Naive thymus-derived CD4-positive, alpha-beta T cell (primary cell): ENCODE data around the gene MAMDC2. TPM values are rescaled to one million over a fixed set of nuclear protein-coding genes. Genes with fewer than 3 reads are reported as not detected.

ENCODE experiments used
- ATAC-seq: fragments of 150-1000 bp; cut with Tn5 transposase; 2 replicates; pipeline ENCODE4 v1.10.0; 2021; ENCODE audit warnings: mild to moderate bottlenecking, moderate library complexity
- CTCF ChIA-PET: fragments of 350-600 bp; sonication (Branson Sonifier 250); formaldehyde crosslinking; loops from one replicate; lab custom pipeline; 2021; ENCODE audit warnings: antibody characterized with exemption; lab: Charles Lee
- POLR2A ChIA-PET: fragments of 350-600 bp; sonication (Branson Sonifier 250); formaldehyde crosslinking; loops from one replicate; lab custom pipeline; 2021; ENCODE audit warnings: antibody characterized with exemption, inconsistent platforms; lab: Charles Lee
- DNase-seq, 9 donors: peaks; one replicate each; pipeline versions ENCODE4 v3.0.0 to v3.0.0-alpha.2; 2020 to 2022; ENCODE audit warnings: mixed read lengths in 1 of 9
- H3K27ac ChIP-seq: one replicate; pipeline ENCODE4 v1.7.0; 2013; ENCODE audit warnings: mild to moderate bottlenecking, low read depth, low read length, moderate library complexity
- H3K27me3 ChIP-seq, 2 donors: one replicate each; pipeline ENCODE4 v1.7.0; 2013; ENCODE audit warnings: low read length in 2 of 2, mild to moderate bottlenecking in 2 of 2, moderate library complexity in 2 of 2; ENCODE audit not compliant: control insufficient read depth in 2 of 2, insufficient read depth in 2 of 2
- H3K36me3 ChIP-seq, 3 experiments: 1 replicate in 2 of 3; 2 replicates in 1 of 3; pipeline ENCODE4 v1.7.0; 2013; ENCODE audit warnings: low read length in 3 of 3, mild to moderate bottlenecking in 3 of 3, moderate library complexity in 1 of 3; ENCODE audit not compliant: insufficient read depth in 3 of 3, control insufficient read depth in 2 of 3
- H3K4me1 ChIP-seq, 2 donors: one replicate each; pipeline ENCODE4 v1.7.0; 2013; ENCODE audit warnings: low read length in 2 of 2, mild to moderate bottlenecking in 2 of 2, moderate library complexity in 1 of 2; ENCODE audit not compliant: control insufficient read depth in 2 of 2, insufficient read depth in 2 of 2
- H3K4me3 ChIP-seq: 2 replicates; pipeline ENCODE4 v1.7.0; 2013; ENCODE audit warnings: mild to moderate bottlenecking, low read length
- H3K9me3 ChIP-seq, 3 experiments: 1 replicate in 2 of 3; 2 replicates in 1 of 3; pipeline ENCODE4 v1.7.0; 2013; ENCODE audit warnings: low read length in 3 of 3; ENCODE audit not compliant: control insufficient read depth in 2 of 3
- H3K27ac Mint-ChIP-seq, 9 donors: one replicate each; pipeline ENCODE4 v1.8.0; 2020 to 2022; ENCODE audit warnings: mixed read lengths in 9 of 9, mild to moderate bottlenecking in 8 of 9, moderate library complexity in 5 of 9, inconsistent platforms in 2 of 9
- H3K27me3 Mint-ChIP-seq, 5 donors: one replicate each; pipeline ENCODE4 v1.8.0; 2021 to 2022; ENCODE audit warnings: mixed read lengths in 5 of 5, mild to moderate bottlenecking in 1 of 5
- H3K36me3 Mint-ChIP-seq, 5 donors: one replicate each; pipeline ENCODE4 v1.8.0; 2020 to 2022; ENCODE audit warnings: mixed read lengths in 5 of 5, mild to moderate bottlenecking in 3 of 5, inconsistent platforms in 1 of 5
- H3K4me1 Mint-ChIP-seq, 7 donors: one replicate each; pipeline ENCODE4 v1.8.0; 2020 to 2022; ENCODE audit warnings: mixed read lengths in 7 of 7, mild to moderate bottlenecking in 3 of 7, inconsistent platforms in 1 of 7
- H3K4me3 Mint-ChIP-seq, 10 donors: one replicate each; pipeline ENCODE4 v1.8.0; 2020 to 2022; ENCODE audit warnings: mild to moderate bottlenecking in 10 of 10, mixed read lengths in 10 of 10, moderate library complexity in 6 of 10, inconsistent platforms in 2 of 10
- H3K9me3 Mint-ChIP-seq, 11 donors: one replicate each; pipeline ENCODE4 v1.8.0; 2020 to 2022; ENCODE audit warnings: mixed read lengths in 11 of 11, mild to moderate bottlenecking in 4 of 11, inconsistent platforms in 1 of 11, moderate library complexity in 1 of 11
- intact Hi-C, 2 donors: fragments of 100-400 bp; cut with micrococcal nuclease; formaldehyde crosslinking; loops; one replicate each; pipeline ENCODE4 v1.15.1; 2023
- polyA plus RNA-seq, 2 donors: library from polyadenylated mRNA; unstranded; fragments of 300-500 nt; fragmentation: Illumina TruSeq; gene quantifications; one replicate each; pipeline ENCODE4 v1.2.3, GENCODE V29; 2021
- total RNA-seq, 6 experiments: library from RNA in 5 of 6; stranded (reverse) in 5 of 6; gene quantifications; 1 replicate in 5 of 6; 2 replicates in 1 of 6; pipeline ENCODE4 v1.2.3 and lab custom pipeline; 2021 to 2026

Gene MAMDC2
- total and polyA plus RNA-seq, 7 experiments from 2014 or later = 0.61 TPM; not detected in 6

DNA sequence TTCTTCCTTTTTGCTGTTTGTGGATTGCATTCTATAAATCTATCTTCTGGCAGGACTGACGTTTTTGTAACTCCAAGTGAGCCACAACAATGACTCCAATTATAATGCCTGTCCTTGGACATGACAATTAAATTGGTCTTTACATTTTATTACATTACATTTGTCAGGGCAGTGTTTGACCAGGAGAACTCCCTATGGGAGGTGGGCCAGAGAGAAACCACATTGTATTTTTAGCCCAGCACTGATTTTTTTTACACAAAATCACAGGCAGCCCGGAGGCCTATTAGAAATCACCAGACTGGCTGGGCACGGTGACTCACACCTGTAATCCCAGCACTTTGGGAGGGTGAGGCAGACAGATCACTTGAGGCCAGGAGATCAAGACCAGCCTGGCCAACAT is 116.0 kb downstream of the MAMDC2 start:
- no peak overlapping the region for H3K27ac Mint-ChIP-seq
- no peaks in the 10 kb centered on the region for H3K36me3 Mint-ChIP-seq
- Histone ChIP-seq H3K27ac (no peak overlapping the region), H3K4me3 (no peak overlapping the region), H3K9me3 (no peaks in the 10 kb centered on the region), H3K36me3 (no peaks in the 10 kb centered on the region), H3K27me3 (no peaks in the 10 kb centered on the region), H3K4me1 (no peaks in the 10 kb centered on the region)
- DNase-seq = no peak
- peaks cover 0 to 2% (median 0%) of the 10 kb centered on the region in 7 donors for H3K4me1 Mint-ChIP-seq
- ChIA-PET POLR2A (no interaction called here), CTCF (no interaction called here)
- intact Hi-C loops = loop anchor here in 1 of 2 donors (5.0 kb wide), 1 partner anchor 98 kb away; the partner anchor contains the start of gene SMC5
- peaks cover 6 to 23% (median 14%) of the 10 kb centered on the region in 5 donors for H3K27me3 Mint-ChIP-seq
- no peaks in the 10 kb centered on the region for H3K9me3 Mint-ChIP-seq
- no peak overlapping the region for H3K4me3 Mint-ChIP-seq
- no peak for ATAC-seq

DNA sequence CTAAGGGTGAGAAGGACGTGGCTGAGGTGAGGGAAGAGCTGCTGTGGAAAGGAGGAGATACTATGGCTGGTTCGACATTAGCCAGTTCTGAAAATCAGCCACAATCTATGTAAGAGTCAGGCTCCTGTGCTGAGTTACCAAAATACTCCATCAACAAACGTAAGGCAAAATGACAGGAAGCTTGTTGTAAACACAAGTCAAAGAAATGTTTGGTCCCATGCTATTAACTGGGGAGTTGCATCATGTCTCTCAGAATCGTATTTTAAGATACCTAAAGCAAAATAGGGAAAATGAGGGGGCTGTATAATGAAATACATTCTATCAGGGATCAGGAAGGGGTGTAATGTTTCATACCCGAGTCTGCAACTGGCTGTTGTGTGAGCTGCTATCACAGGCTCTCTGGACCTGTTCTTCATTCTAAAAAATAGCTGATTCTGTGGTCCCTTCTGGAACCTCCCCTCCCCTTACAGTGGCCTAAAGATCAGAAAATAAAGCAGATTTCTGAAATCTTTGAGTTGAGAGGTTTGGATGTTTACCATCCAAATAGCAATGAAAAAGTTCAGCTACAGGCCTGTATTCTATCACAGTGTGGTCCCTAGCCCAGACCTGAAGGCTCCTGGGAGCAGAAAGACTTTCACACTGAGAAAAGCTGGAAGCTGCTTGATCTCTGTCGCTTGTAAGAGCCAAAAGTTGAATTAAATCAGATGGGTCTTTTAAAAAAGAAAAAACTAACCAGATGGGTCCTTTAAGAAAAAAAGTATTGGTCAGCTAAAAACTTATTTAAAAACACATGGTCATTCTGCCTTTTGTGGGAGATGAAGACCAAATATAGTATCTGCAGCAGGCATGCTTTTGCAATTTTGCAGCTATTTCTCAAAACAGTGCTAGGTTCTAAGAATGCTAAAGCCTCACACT is 117.3 kb downstream of the MAMDC2 start:
- no peaks in the 10 kb centered on the region for H3K4me1 Mint-ChIP-seq
- intact Hi-C loops = no loop called here
- ATAC-seq (no peak), DNase-seq (no peak)
- no peaks in the 10 kb centered on the region for H3K36me3 Mint-ChIP-seq
- H3K27ac Mint-ChIP-seq = no peak overlapping the region
- no peak overlapping the region for H3K4me3 Mint-ChIP-seq
- Histone ChIP-seq H3K36me3 (no peaks in the 10 kb centered on the region), H3K27me3 (no peaks in the 10 kb centered on the region), H3K4me3 (no peak overlapping the region), H3K4me1 (no peaks in the 10 kb centered on the region), H3K9me3 (no peaks in the 10 kb centered on the region), H3K27ac (no peak overlapping the region)
- no peaks in the 10 kb centered on the region for H3K9me3 Mint-ChIP-seq
- ChIA-PET POLR2A (no interaction called here), CTCF (no interaction called here)
- H3K27me3 Mint-ChIP-seq = peaks cover 0 to 14% (median 11%) of the 10 kb centered on the region in 5 donors

GRCh38 chr9:70165006-70165602 is 121.5 kb downstream of the MAMDC2 start:
- no peaks in the 10 kb centered on the region for H3K36me3 ChIP-seq
- H3K27me3 ChIP-seq = no peaks in the 10 kb centered on the region
- H3K27ac ChIP-seq = no peak overlapping the region
- no peak overlapping the region for H3K4me3 Mint-ChIP-seq
- no peak for ATAC-seq
- H3K27me3 Mint-ChIP-seq = peaks cover 0 to 2% (median 0%) of the 10 kb centered on the region in 5 donors
- no peaks in the 10 kb centered on the region for H3K9me3 Mint-ChIP-seq
- H3K9me3 ChIP-seq = no peaks in the 10 kb centered on the region
- H3K4me1 ChIP-seq = no peaks in the 10 kb centered on the region
- CTCF ChIA-PET = no interaction called here
- no peaks in the 10 kb centered on the region for H3K4me1 Mint-ChIP-seq
- POLR2A ChIA-PET = no interaction called here
- no peak overlapping the region for H3K4me3 ChIP-seq
- DNase-seq = no peak
- no peaks in the 10 kb centered on the region for H3K36me3 Mint-ChIP-seq
- no peak overlapping the region for H3K27ac Mint-ChIP-seq
- intact Hi-C loops = no loop called here

DNA sequence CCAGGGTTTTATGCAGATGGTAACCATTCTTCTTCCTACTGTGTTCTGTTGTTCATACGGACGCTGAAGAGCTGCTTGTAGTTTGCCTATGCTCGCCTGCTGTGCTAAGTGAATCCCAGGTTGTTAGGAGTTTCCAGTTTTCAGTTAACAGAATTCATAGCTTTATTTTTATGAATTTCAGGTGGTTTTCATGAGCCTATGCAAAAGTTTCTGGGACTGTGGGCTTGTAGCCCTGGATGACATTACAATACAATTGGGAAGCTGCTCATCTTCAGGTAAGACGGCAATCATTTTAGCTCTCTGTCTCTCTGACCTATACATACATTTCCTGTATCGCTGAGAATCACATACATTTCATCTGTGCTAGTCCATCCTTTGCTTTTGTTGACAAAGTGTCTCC is 124.9 kb downstream of the MAMDC2 start:
- Histone ChIP-seq H3K4me1 (no peaks in the 10 kb centered on the region), H3K36me3 (no peaks in the 10 kb centered on the region), H3K4me3 (no peak overlapping the region), H3K27ac (no peak overlapping the region), H3K9me3 (no peaks in the 10 kb centered on the region), H3K27me3 (no peaks in the 10 kb centered on the region)
- H3K4me1 Mint-ChIP-seq = no peaks in the 10 kb centered on the region
- no peaks in the 10 kb centered on the region for H3K9me3 Mint-ChIP-seq
- no peak overlapping the region for H3K27ac Mint-ChIP-seq
- ChIA-PET POLR2A (interaction anchor here (1.1 kb wide), 1 partner anchor 16 kb away, joined by 3 read pairs; no protein-coding TSS in a partner anchor), CTCF (no interaction called here)
- DNase-seq = no peak
- intact Hi-C loops = no loop called here
- H3K27me3 Mint-ChIP-seq = peaks cover 0 to 2% (median 0%) of the 10 kb centered on the region in 5 donors
- ATAC-seq = no peak
- no peaks in the 10 kb centered on the region for H3K36me3 Mint-ChIP-seq
- no peak overlapping the region for H3K4me3 Mint-ChIP-seq

- no peaks in the 10 kb centered on the region for H3K9me3 ChIP-seq
- H3K27me3 ChIP-seq = no peaks in the 10 kb centered on the region
- no peak overlapping the region for H3K4me3 Mint-ChIP-seq
- intact Hi-C loops = no loop called here
- H3K27ac Mint-ChIP-seq = no peak overlapping the region
- POLR2A ChIA-PET = interaction anchor here (1.1 kb wide), 1 partner anchor 17 kb away, joined by 3 read pairs; no protein-coding TSS in a partner anchor
- peaks cover 0 to 2% (median 0%) of the 10 kb centered on the region in 7 donors for H3K4me1 Mint-ChIP-seq
- CTCF ChIA-PET = no interaction called here
- no peaks in the 10 kb centered on the region for H3K36me3 ChIP-seq
- H3K27me3 Mint-ChIP-seq = peaks cover 0 to 2% (median 0%) of the 10 kb centered on the region in 5 donors
- no peak overlapping the region for H3K27ac ChIP-seq
- ATAC-seq (no peak), DNase-seq (no peak)
- H3K36me3 Mint-ChIP-seq = no peaks in the 10 kb centered on the region
- no peaks in the 10 kb centered on the region for H3K4me1 ChIP-seq
- peaks cover 0 to 1% (median 0%) of the 10 kb centered on the region in 11 donors for H3K9me3 Mint-ChIP-seq
- no peak overlapping the region for H3K4me3 ChIP-seq
Observed at GRCh38 chr9:70169222-70169621, 125.6 kb downstream of the MAMDC2 start.

DNA sequence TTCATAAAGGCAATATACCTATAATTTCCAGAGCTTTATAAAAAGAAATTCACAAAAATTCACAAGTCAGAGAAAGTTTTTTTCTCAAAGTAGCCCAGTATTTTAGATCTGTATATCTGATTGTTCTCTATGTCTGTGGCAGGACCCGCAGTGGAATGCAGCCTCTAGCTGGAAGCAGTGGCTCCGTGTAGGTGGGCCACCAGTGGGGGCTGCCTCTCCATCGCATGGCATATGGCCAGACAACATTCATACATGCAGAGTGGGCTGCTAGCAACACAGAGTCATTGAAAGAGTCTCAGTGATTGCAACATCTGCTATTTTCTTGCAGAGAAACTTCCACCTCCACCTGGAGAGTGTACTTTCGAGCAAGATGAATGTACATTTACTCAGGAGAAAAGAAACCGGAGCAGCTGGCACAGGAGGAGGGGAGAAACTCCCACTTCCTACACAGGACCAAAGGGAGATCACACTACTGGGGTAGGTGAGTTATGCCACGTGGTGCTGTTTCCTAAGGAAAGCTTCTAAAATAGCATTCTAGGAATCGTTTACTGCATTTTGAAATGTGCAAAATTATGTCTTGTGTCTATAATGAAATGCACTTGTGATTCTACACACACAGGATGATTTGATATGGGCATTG is 126.6 kb downstream of the MAMDC2 start:
- no peak overlapping the region for H3K4me3 ChIP-seq
- DNase-seq = no peak
- H3K36me3 Mint-ChIP-seq = no peaks in the 10 kb centered on the region
- POLR2A ChIA-PET = no interaction called here
- no peak overlapping the region for H3K27ac ChIP-seq
- no peak for ATAC-seq
- intact Hi-C loops = no loop called here
- CTCF ChIA-PET = no interaction called here
- no peaks in the 10 kb centered on the region for H3K4me1 ChIP-seq
- no peak overlapping the region for H3K27ac Mint-ChIP-seq
- H3K36me3 ChIP-seq = no peaks in the 10 kb centered on the region
- no peak overlapping the region for H3K4me3 Mint-ChIP-seq
- H3K4me1 Mint-ChIP-seq = peaks cover 0 to 2% (median 0%) of the 10 kb centered on the region in 7 donors
- peaks cover 0 to 4% (median 0%) of the 10 kb centered on the region in 5 donors for H3K27me3 Mint-ChIP-seq
- H3K27me3 ChIP-seq = no peaks in the 10 kb centered on the region
- no peaks in the 10 kb centered on the region for H3K9me3 ChIP-seq
- peaks cover 0 to 2% (median 0%) of the 10 kb centered on the region in 11 donors for H3K9me3 Mint-ChIP-seq
